GM18867 (cell line): ENCODE data around the gene TPSB2.
"Not testable (repeated sequence)": the region's sequence is repeated elsewhere in the genome, so short reads cannot be mapped to it uniquely, and the experiment has no call there.

ENCODE experiments used
- ATAC-seq: cut with Tn5 transposase; IDR thresholded peaks from one replicate; pipeline ENCODE4 v1.9.1; 2021; ENCODE audit warnings: mild to moderate bottlenecking, moderate library complexity; ENCODE audit not compliant: unreplicated experiment

TPSB2 gene

DNA sequence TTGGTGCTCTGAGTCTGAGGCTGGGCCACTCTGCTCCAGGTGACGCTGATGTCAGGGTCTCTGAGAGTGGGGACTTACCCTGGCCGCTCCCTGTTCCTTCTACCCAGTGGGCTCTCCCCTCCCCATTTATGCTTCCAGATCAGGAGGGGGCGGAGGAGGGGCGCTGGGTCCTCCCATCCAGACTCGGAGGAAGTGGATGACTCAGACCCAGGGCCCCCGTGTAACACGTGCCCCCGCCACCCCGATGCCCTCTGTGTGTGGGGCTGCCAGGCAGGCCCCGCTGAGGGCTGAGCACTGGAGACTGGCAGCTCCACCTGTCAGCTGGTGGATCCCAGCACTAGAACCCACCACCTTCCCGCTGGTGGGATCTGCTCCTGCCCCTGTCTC is at the start of gene TPSB2:
TPSB2 (minus strand) TSS at position 101 of the 387 bp plus-strand sequence. CDS start 233 bp downstream, outside the sequence.
- not testable (repeated sequence) for ATAC-seq

DNA sequence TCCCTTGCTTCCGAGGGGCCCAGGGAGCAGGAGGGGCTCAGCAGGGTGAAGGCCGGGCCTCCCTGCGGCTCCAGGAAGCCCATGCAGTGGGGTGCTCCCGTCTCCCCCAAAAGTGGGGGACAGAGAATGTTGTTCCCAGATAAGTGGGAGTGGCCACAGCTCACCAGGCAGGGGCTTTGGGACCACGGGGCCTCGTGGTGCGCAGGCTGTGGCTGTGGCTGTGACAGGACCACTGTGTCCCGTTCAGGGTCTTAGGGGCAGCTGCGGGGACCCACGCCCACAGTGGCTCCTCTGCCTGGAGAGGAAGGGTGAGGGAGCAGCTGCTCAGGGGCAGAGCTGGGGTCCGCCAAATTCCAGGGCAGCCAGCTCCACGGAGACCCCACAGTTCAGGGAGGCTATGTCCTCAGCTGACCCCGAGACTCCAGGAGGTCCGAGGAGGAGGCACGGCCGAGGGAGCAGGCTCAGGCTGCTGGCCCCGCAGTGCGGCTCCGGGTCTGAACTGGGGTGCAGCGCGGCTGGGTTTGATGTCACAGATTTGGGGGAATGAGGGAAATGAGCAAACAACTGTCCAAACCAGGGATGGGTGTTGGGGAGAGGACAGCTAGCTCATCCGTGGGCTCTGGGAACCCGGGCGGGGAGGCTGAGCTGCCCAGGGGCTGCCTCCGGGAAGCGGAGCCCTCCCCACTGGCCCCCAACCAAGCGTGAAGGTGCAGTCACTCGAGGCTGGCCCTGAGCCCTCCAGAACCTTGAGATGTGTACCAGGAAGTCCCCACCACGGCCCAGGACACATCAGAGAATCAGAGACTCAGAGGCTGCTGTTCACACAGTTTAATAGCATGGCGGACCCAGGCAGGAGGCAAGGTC is 49.3 kb upstream of the TPSB2 start:
- no peak for ATAC-seq

- no peak for ATAC-seq
These were observed 48.5 kb upstream of the TPSB2 start for GRCh38 chr16:1278477-1278876.

DNA sequence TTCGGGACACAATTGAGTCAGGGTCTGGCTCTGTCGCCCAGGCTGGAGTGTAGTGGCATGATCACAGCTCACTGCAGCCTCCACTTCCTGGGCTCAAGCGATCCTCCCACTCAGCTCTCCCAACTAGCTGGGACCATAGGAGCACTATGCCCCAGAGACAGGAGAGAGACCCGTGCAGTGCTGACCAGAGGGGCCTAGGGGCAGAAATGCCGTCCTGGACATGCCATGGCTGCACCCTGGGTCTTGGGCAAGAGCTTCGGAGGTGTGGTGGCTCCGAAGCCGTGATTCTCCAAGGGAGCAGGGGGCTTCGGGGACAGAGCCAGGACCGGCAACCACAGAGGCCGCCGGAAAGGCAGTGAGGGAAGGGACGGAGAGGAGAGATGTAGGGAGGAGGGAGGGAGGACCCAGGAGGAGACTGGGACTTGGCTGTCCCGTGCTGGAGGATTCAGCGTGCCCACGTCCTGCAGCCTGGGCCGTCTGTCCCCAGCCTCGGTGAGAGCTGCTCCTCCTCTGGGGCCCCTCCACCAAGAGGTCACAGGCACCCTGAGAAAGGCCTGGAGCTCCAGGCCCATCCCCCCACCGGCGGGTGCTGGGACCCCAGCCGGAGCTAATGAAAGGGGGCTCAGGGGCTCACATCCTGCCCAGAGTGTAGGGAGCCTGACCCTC is 47.8 kb upstream of the TPSB2 start:
- ATAC-seq = no peak

DNA sequence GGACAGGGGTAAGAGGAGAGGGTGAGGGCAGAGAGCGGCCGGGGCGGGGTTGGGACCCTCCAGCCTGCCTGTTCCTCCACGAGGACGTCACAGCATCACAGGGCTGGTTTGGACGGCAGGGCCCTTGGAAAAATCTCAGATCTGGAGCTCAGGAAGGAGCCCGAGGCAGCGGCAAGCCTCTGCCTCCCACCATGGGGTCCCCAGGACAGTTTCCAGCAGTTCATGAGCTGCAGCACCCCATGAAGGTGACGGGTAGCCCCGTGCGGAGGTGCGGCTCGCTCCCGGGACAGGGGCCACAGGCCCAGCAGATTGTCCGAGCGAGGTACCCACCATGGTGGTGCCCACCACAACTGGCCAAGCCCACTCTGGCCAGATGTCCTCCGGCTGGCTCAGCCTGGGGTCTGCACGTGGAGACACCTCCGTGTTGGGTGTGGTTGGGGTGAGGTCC is 47.2 kb upstream of the TPSB2 start:
- ATAC-seq = no peak

DNA sequence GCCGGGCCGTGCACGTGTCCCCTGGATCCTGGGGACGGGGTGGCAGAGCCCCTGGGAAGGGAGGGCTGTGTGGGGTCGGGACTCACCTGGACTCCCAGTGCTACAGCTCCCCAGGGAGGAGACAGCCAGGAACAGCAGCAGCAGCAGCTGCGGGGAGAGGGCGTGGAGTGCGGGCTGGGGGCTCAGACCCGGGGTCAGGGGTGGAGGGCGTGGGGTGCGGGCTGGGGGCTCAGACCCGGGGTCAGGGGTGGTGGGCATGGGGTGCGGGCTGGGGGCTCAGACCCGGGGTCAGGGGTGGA is 46.5 kb upstream of the TPSB2 start:
- ATAC-seq = no peak

GRCh38 chr16:1275791-1276579 is 46.0 kb upstream of the TPSB2 start:
- ATAC-seq = no peak

DNA sequence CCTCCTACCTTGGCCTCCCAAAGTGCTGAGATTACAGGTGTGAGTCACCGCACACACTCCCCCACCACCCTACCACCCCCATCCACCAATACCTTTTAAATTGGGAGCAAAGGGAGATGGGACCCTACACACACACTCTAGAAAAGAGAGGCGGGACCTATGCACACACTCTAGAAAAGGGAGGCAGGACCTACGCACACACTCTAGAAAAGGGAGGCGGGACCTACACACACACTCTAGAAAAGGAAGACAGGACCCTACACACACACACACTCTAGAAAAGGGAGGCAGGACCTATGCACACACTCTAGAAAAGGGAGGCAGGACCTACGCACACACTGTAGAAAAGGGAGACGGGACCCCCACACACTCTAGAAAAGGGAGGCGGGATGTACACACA is 44.8 kb upstream of the TPSB2 start:
- ATAC-seq = no peak

DNA sequence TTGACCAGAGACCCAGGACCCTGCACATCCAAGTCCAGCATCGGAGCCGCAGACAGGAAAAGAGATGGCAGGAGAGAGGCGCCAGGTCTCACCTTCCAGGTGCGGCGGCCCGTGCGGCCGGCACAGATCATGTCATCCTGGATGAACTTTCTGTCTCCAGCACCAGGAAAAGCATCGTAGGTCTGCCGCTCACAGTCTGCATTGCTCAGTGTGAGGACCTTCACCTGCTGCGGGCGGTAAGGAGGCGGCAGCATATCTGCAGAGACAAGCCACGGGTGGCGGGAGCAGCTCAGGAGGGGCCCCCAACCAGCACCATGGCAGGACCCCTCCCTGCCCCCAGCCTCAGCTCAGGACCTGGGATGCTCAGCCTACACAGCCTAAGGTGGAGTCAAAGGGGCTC is 43.8 kb upstream of the TPSB2 start:
- ATAC-seq = no peak

DNA sequence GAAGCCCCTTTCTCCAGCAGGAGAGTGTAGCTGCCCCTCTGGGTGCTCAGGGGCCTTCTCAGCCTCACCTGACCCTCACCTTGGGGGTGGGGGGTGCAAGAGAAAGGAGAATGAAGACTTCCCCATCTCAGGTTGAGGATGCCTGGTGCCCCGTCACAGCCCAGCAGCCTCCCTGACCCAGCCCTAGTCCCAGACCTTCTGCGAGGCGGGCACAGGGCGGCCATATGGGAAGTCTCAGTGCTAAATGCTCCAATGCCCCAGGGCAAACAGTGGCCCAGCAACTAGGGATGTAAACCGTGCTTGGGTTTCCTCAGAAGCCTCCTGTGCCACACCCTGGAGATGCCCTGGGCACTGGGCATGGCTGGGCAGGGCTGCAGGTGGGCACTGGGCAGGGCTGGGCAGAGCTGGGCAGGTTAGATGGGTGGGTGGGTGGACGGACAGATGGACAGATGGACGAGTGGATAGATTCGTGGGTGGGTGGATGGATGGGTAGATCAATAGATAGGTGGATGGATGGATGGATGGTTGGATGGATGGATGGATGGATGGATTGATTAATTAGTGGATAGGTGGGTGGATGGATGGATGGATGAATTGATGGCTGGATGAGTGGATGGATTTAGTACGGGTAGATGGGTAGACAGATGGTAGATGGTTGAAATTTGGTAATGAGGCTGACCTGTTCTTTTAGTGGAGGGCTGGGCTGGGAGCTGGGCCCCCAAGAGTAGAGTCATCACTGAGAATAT is 42.6 kb upstream of the TPSB2 start:
- ATAC-seq = no peak

DNA sequence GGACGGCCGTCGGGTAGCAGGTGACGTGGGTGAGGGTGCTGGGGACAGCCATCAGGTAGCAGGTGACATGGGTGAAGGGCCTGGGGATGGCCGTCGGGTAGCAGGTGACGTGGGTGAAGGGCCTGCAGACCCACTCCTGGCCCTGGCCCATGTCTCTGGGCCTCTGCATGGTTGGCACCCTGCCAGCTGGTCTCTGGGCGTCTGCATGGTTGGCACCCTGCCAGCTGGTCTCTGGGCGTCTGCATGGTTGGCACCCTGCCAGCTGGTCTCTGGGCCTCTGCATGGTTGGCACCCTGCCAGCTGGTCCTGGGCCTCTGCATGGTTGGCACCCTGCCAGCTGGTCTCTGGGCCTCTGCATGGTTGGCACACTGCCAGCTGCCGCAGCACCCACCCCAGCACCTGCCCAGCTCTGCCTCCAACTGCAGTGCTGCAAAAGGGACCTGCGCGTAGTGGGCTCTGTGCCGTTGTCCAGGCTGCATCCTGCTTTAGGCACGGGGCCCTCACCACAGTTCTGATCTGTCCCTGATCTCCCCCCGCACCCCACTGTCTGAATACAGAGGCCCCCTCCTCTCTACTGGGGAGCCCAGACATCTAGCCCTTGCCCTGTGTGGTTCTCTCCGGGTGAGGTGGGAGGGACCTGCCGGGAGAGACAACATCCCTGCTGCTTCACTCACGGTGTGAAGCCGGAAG is 41.9 kb upstream of the TPSB2 start:
- not testable (repeated sequence) for ATAC-seq

- ATAC-seq = no peak
These were observed 41.4 kb upstream of the TPSB2 start for GRCh38 chr16:1271380-1271723.

GRCh38 chr16:1269418-1269817 is 39.4 kb upstream of the TPSB2 start:
- not testable (repeated sequence) for ATAC-seq

- ATAC-seq = no peak
These were observed 35.8 kb upstream of the TPSB2 start for GRCh38 chr16:1265826-1266225.

GRCh38 chr16:1265090-1265630 is 35.2 kb upstream of the TPSB2 start:
- ATAC-seq = no peak

DNA sequence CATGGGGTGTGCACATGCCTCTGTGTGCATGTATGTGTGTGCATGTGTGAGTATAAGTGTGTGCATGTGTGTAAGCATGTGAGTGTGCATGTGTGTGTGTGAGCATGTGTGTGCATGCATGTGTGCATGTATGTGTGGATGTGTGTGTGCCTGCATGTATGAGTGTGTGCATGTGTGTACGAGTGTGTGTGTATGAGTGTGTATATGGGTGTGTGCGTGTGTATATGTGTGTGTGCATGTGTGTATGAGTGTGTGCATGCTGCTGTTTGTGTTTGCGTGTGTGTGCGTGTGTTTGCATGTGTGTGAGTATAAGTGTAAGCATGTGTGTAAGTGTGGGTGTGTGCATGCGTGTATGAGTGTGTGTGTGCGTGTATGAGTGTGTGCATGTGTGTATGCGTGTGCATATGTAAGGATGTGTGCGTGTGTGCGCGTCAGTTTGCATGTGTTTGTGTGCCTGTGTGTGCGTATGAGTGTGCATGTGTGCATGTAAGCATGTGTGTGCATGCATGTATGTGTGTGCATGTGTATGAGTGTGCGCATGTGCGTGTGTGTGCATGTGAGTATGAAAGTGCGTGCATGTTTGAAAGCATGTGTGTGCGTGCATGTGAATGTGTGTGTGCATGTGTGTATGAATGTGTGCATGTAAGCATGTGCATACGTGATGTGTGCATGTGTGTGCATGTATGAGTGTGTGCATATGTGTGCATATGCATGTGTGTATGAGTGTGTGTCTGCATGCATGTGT is 34.5 kb upstream of the TPSB2 start:
- ATAC-seq = no peak

DNA sequence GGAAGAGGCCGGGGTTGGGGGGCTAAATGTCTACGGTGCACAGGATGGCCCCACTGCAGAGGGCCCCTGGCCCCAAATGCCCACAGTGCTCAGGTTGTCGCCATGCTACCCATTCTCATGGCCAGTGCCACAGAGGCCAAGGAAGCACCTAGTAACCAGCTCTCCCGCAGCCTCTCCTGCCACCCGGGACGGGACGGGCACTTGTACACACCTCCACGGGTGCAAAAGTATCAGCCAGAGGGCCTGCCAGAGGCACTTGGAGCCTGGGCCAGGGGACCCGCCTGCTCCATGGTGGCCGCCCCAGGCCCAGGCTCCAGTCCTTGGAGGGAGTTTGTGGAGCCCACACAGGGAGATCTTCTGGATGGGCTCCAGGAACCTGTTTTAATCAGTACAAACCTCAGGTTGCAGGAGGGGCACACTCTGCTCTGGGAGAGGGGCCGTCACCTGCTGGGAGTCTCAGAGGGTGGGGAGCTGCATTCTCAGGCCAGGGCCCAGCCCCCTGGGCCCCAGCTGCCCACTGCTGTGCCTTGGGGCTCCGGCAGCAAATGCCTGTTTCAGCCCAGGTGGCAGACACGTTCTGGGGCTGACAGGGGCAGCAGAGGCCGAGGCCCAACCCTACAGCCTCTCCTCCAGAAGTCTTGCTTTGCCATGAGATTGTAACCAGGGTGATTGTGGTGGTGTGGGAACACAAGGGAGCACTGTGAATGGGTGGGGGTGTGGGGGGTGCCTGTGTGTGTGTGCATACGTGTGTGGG is 33.8 kb upstream of the TPSB2 start:
- no peak for ATAC-seq

- ATAC-seq = no peak
These were observed 32.9 kb upstream of the TPSB2 start for GRCh38 chr16:1262846-1263221.
